H9 (cell line): Measurements from ENCODE around the gene KRTAP10-3. TPM values are rescaled to one million over a fixed set of nuclear protein-coding genes. Genes with fewer than 3 reads are reported as not detected.

Experiments used
- DNase-seq: peaks from one replicate; pipeline ENCODE4 v3.0.0-alpha.2; 2017
- H2AFZ ChIP-seq: one replicate; pipeline ENCODE4 v1.6.1; 2013; ENCODE audit warnings: mild to moderate bottlenecking, low read length, control low read depth, moderate library complexity
- H2AK5ac ChIP-seq: 2 replicates; pipeline ENCODE4 v1.6.1; 2013; ENCODE audit warnings: low read length, control low read depth, mixed read lengths; ENCODE audit not compliant: insufficient read length
- H2BK120ac ChIP-seq: one replicate; pipeline ENCODE4 v1.6.1; 2013; ENCODE audit warnings: low read depth, mild to moderate bottlenecking, low read length, control low read depth, inconsistent platforms; ENCODE audit not compliant: poor library complexity, severe bottlenecking
- H2BK12ac ChIP-seq: 2 replicates; pipeline ENCODE4 v1.6.1; 2013; ENCODE audit warnings: low read length, control low read depth, mixed read lengths, low read depth; ENCODE audit not compliant: insufficient read length
- H2BK15ac ChIP-seq: 2 replicates; pipeline ENCODE4 v1.6.1; 2013; ENCODE audit warnings: low read depth, low read length, control low read depth
- H2BK20ac ChIP-seq: one replicate; pipeline ENCODE4 v1.6.1; 2013; ENCODE audit warnings: low read depth, mild to moderate bottlenecking, low read length, control low read depth, inconsistent platforms; ENCODE audit not compliant: poor library complexity, severe bottlenecking
- H2BK5ac ChIP-seq: 2 replicates; pipeline ENCODE4 v1.6.1; 2013; ENCODE audit warnings: low read length, control low read depth, mixed read lengths; ENCODE audit not compliant: insufficient read length
- H3K14ac ChIP-seq: 2 replicates; pipeline ENCODE4 v1.6.1; 2013; ENCODE audit warnings: low read length, control low read depth; ENCODE audit not compliant: insufficient read depth
- H3K18ac ChIP-seq: 2 replicates; pipeline ENCODE4 v1.6.1; 2013; ENCODE audit warnings: low read depth, mild to moderate bottlenecking, mixed read lengths, low read length, control low read depth; ENCODE audit not compliant: insufficient read length
- H3K23ac ChIP-seq: 2 replicates; pipeline ENCODE4 v1.6.1; 2013; ENCODE audit warnings: low read length, control low read depth, mixed read lengths, low read depth; ENCODE audit not compliant: insufficient read length
- H3K23me2 ChIP-seq: 2 replicates; pipeline ENCODE4 v1.6.1; 2013; ENCODE audit warnings: low read depth, mild to moderate bottlenecking, mixed read lengths, low read length, control low read depth; ENCODE audit not compliant: insufficient read length, poor library complexity, severe bottlenecking
- H3K27ac ChIP-seq: 2 replicates; pipeline ENCODE4 v1.5.1; 2013; ENCODE audit warnings: low read length, control low read depth, mixed read lengths, low read depth; ENCODE audit not compliant: insufficient read length
- H3K27me3 ChIP-seq: 2 replicates; pipeline ENCODE4 v1.6.1; 2013; ENCODE audit warnings: low read length, control low read depth, inconsistent platforms; ENCODE audit not compliant: insufficient read depth
- H3K4ac ChIP-seq: 2 replicates; pipeline ENCODE4 v1.6.1; 2013; ENCODE audit warnings: low read depth, mild to moderate bottlenecking, control low read depth, inconsistent platforms, low read length, moderate library complexity
- H3K4me1 ChIP-seq: 2 replicates; pipeline ENCODE4 v1.6.1; 2013; ENCODE audit warnings: low read length, control low read depth, inconsistent platforms; ENCODE audit not compliant: insufficient read depth
- H3K4me2 ChIP-seq: 2 replicates; pipeline ENCODE4 v1.6.1; 2013; ENCODE audit warnings: low read length, control low read depth, mixed read lengths; ENCODE audit not compliant: insufficient read length, insufficient read depth
- H3K56ac ChIP-seq: 2 replicates; pipeline ENCODE4 v1.6.1; 2013; ENCODE audit warnings: low read depth, mild to moderate bottlenecking, mixed read lengths, low read length, control low read depth; ENCODE audit not compliant: insufficient read length
- H3K79me1 ChIP-seq: 2 replicates; pipeline ENCODE4 v1.6.1; 2013; ENCODE audit warnings: low read depth, mild to moderate bottlenecking, moderate library complexity, low read length, control low read depth, inconsistent platforms; ENCODE audit not compliant: insufficient read depth, poor library complexity, severe bottlenecking
- H3K79me2 ChIP-seq: 2 replicates; pipeline ENCODE4 v1.6.1; 2013; ENCODE audit warnings: low read length, control low read depth, inconsistent platforms; ENCODE audit not compliant: insufficient read depth
- H3K9ac ChIP-seq: 2 replicates; pipeline ENCODE4 v1.6.1; 2013; ENCODE audit warnings: low read length, control low read depth, mixed read lengths; ENCODE audit not compliant: insufficient read length; ENCODE audit errors: extremely low read depth
- H3K9me3 ChIP-seq: one replicate; pipeline ENCODE4 v1.6.1; 2013; ENCODE audit warnings: low read depth, low read length, inconsistent platforms; ENCODE audit not compliant: control insufficient read depth
- H3T11ph ChIP-seq: one replicate; pipeline ENCODE4 v1.6.1; 2013; ENCODE audit warnings: mild to moderate bottlenecking, low read length, control low read depth, inconsistent platforms
- H4K20me1 ChIP-seq: one replicate; pipeline ENCODE4 v1.6.1; 2013; ENCODE audit not compliant: control insufficient read depth, insufficient read length, insufficient read depth
- H4K5ac ChIP-seq: 2 replicates; pipeline ENCODE4 v1.6.1; 2013; ENCODE audit warnings: low read depth, mild to moderate bottlenecking, mixed read lengths, low read length, control low read depth; ENCODE audit not compliant: insufficient read length
- H4K8ac ChIP-seq: replicated peaks from 2 replicates; pipeline ENCODE4 v1.6.1; 2013; ENCODE audit warnings: low read length, control low read depth, mixed read lengths, low read depth; ENCODE audit not compliant: insufficient read length
- H4K91ac ChIP-seq: 2 replicates; pipeline ENCODE4 v1.6.1; 2013; ENCODE audit warnings: low read depth, mild to moderate bottlenecking, moderate library complexity, mixed read lengths, low read length, control low read depth; ENCODE audit not compliant: insufficient read length
- H3K27ac Mint-ChIP-seq, 3 experiments: 2 replicates in 2 of 3; 3 replicates in 1 of 3; pipeline ENCODE4 v1.8.0; 2020 to 2021; ENCODE audit warnings: mixed read lengths in 3 of 3, mild to moderate bottlenecking in 1 of 3, moderate library complexity in 1 of 3
- H3K27me3 Mint-ChIP-seq: 2 replicates; pipeline ENCODE4 v1.8.0; 2021; ENCODE audit warnings: low read depth, mild to moderate bottlenecking, moderate library complexity, mixed read lengths
- H3K36me3 Mint-ChIP-seq, 3 experiments: 2 replicates in 2 of 3; 3 replicates in 1 of 3; pipeline ENCODE4 v1.8.0; 2020 to 2021; ENCODE audit warnings: low read depth in 3 of 3, mixed read lengths in 3 of 3; ENCODE audit not compliant: insufficient read depth in 1 of 3
- H3K4me1 Mint-ChIP-seq, 2 experiments: 2 replicates each; pipeline ENCODE4 v1.8.0; 2020; ENCODE audit warnings: mixed read lengths in 2 of 2
- H3K4me3 Mint-ChIP-seq, 2 experiments: 2 replicates in 1 of 2; 3 replicates in 1 of 2; pipeline ENCODE4 v1.8.0; 2020 to 2021; ENCODE audit warnings: mild to moderate bottlenecking in 2 of 2, mixed read lengths in 2 of 2, moderate library complexity in 1 of 2
- H3K9me3 Mint-ChIP-seq, 2 experiments: 2 replicates in 1 of 2; 3 replicates in 1 of 2; pipeline ENCODE4 v1.8.0; 2020; ENCODE audit warnings: mild to moderate bottlenecking in 2 of 2, mixed read lengths in 2 of 2, moderate library complexity in 1 of 2
- CTCF ChIP-seq: fragments of 200-600 bp; sonication (generic); conservative IDR thresholded peaks from 3 replicates; pipeline ENCODE4 v1.8.0; 2021; ENCODE audit warnings: antibody characterized with exemption, mild to moderate bottlenecking
- WGBS: extraction: QIAGEN DNeasy Blood & Tissue Kit; methylation state at CpG from one replicate; pipeline ENCODE4 v1.1.7; 2013; ENCODE audit warnings: missing lambda C conversion rate, low lambda C conversion rate, mixed read lengths; ENCODE audit not compliant: insufficient read length; ENCODE audit errors: extremely low coverage; 5-methylcytosine and 5-hydroxymethylcytosine counted together
- total RNA-seq: library from RNA; stranded (reverse); gene quantifications from 2 replicates; pipeline ENCODE4 v1.2.1, GENCODE V29; 2021

KRTAP10-3 gene
- total RNA-seq, 1 experiment from 2014 or later: not detected

- no peak overlapping the region for H3K18ac ChIP-seq
- no peak overlapping the region for H2BK20ac ChIP-seq
- no peaks in the 10 kb centered on the region for H3K9me3 ChIP-seq
- H3K27ac ChIP-seq: no peak overlapping the region
- Mint-ChIP-seq H3K36me3 (no peaks in the 10 kb centered on the region; a peak in 1 of 7 replicates), H3K4me1 (peaks cover 2 to 8% of the 10 kb centered on the region in 2 experiments; a peak in 3 of 4 replicates), H3K4me3 (no peak overlapping the region), H3K27ac (no peak overlapping the region), H3K9me3 (no peaks in the 10 kb centered on the region), H3K27me3 (peaks cover 7% of the 10 kb centered on the region)
- no peak overlapping the region for H2BK12ac ChIP-seq
- H2AFZ ChIP-seq: no peak overlapping the region
- no peak overlapping the region for H3K14ac ChIP-seq
- H3K79me1 ChIP-seq: no peaks in the 10 kb centered on the region
- no peak overlapping the region for H2BK120ac ChIP-seq
- no peak overlapping the region for H4K91ac ChIP-seq
- H3K4me2 ChIP-seq: no peak overlapping the region
- no peak overlapping the region for H4K5ac ChIP-seq
- H3K56ac ChIP-seq: no peak overlapping the region
- H3K23ac ChIP-seq: no peak overlapping the region
- no peak overlapping the region for H2BK15ac ChIP-seq
- no CpG with 5 or more reads among the region's 17 CpGs for WGBS
- no peaks in the 10 kb centered on the region for H3K79me2 ChIP-seq
- DNase-seq: peak; percentile 18
- no peak overlapping the region for H3K9ac ChIP-seq
- no peak overlapping the region for H4K8ac ChIP-seq
- H2BK5ac ChIP-seq: no peak overlapping the region
- H2AK5ac ChIP-seq: no peak overlapping the region
- TF ChIP-seq CTCF: no peak
- no peaks in the 10 kb centered on the region for H3K27me3 ChIP-seq
- H3K4me1 ChIP-seq: no peaks in the 10 kb centered on the region; the same call in 1 of the 2 replicates
- no peaks in the 10 kb centered on the region for H4K20me1 ChIP-seq
- no peak overlapping the region for H3K4ac ChIP-seq
- no peaks in the 10 kb centered on the region for H3K23me2 ChIP-seq
- no peak overlapping the region for H3T11ph ChIP-seq
These were observed 29.6 kb downstream of the KRTAP10-3 start for GRCh38 chr21:44529011-44529421.
